ENCODE results near the gene KLHL5. TPM values are rescaled to one million over a fixed set of nuclear protein-coding genes. Genes with fewer than 3 reads are reported as not detected.

Gene KLHL5
- polyA plus RNA-seq, 3 donors, result 16.7 to 32.2 (median 23.3) TPM

GRCh38 chr4:39078829-39079228 lies 16.8 kb downstream of the KLHL5 start:
- intact Hi-C loops (cut with micrococcal nuclease), result no loop called here
- Histone ChIP-seq H3K4me3 (replicated peaks in 1 of 3; ENCODE audit: low read depth in 2 of 3, low read length in 3 of 3) (no peak overlapping the region), H3K4me2 (replicated peaks; ENCODE audit: extremely low read depth, low read length, poor library complexity, severe bottlenecking) (no peak overlapping the region), H3K27me3 (ENCODE audit: control insufficient read depth in 2 of 2, insufficient read depth in 2 of 2, low read length in 2 of 2) (no peaks in the 10 kb centered on the region), H3K79me2 (ENCODE audit: insufficient read depth, low read length) (no peaks in the 10 kb centered on the region), H3K36me3 (replicated peaks in 1 of 2; ENCODE audit: control insufficient read depth in 1 of 2, insufficient read depth in 2 of 2, low read length in 2 of 2) (peaks cover 13 to 27% of the 10 kb centered on the region in 2 donors), H4K20me1 (ENCODE audit: insufficient read depth, low read length) (peaks cover 7% of the 10 kb centered on the region), H3K9me3 (replicated peaks in 1 of 2; ENCODE audit: control insufficient read depth in 1 of 2, insufficient read depth in 1 of 2, low read length in 2 of 2) (no peaks in the 10 kb centered on the region), H3K4me1 (ENCODE audit: control insufficient read depth in 1 of 2, insufficient read depth in 2 of 2, low read length in 2 of 2) (no peaks in the 10 kb centered on the region), H3K9ac (ENCODE audit: insufficient read depth, low read length, poor library complexity, severe bottlenecking) (no peak overlapping the region), H2AFZ (ENCODE audit: insufficient read depth, low read depth, low read length, poor library complexity, severe bottlenecking) (no peak overlapping the region), H3K27ac (ENCODE audit: low read depth in 1 of 2, low read length in 2 of 2) (no peak overlapping the region)
- no peaks in the 10 kb centered on the region for H3K27me3 Mint-ChIP-seq (ENCODE audit: low read depth in 3 of 3)
- no peaks in the 10 kb centered on the region for H3K4me1 Mint-ChIP-seq
- no peak for DNase-seq
- peaks cover 18 to 39% of the 10 kb centered on the region in 2 donors for H3K36me3 Mint-ChIP-seq
- WGBS (ENCODE audit: insufficient coverage), result no CpG with 5 or more reads among the region's 2 CpGs
- no peak overlapping the region for H3K4me3 Mint-ChIP-seq
- H3K27ac Mint-ChIP-seq, result no peak overlapping the region
- no peak for TF ChIP-seq CTCF (IDR thresholded peaks at IDR 0.05)
- peaks cover 0 to 5% (median 0%) of the 10 kb centered on the region in 7 donors for H3K9me3 Mint-ChIP-seq

GRCh38 chr4:39083164-39083563 lies 21.1 kb downstream of the KLHL5 start:
- H3K27ac Mint-ChIP-seq, result no peak overlapping the region
- no peak for TF ChIP-seq CTCF (IDR thresholded peaks at IDR 0.05)
- H3K4me2 ChIP-seq (replicated peaks; ENCODE audit: extremely low read depth, low read length, poor library complexity, severe bottlenecking), result no peak overlapping the region
- H3K9ac ChIP-seq (ENCODE audit: insufficient read depth, low read length, poor library complexity, severe bottlenecking), result no peak overlapping the region
- H3K27me3 ChIP-seq (ENCODE audit: control insufficient read depth in 2 of 2, insufficient read depth in 2 of 2, low read length in 2 of 2), result no peaks in the 10 kb centered on the region
- H3K27me3 Mint-ChIP-seq (ENCODE audit: low read depth in 3 of 3), result no peaks in the 10 kb centered on the region
- H3K4me1 ChIP-seq (ENCODE audit: control insufficient read depth in 1 of 2, insufficient read depth in 2 of 2, low read length in 2 of 2), result no peaks in the 10 kb centered on the region
- peaks cover 0 to 1% (median 0%) of the 10 kb centered on the region in 7 donors for H3K9me3 Mint-ChIP-seq
- H3K9me3 ChIP-seq (replicated peaks in 1 of 2; ENCODE audit: control insufficient read depth in 1 of 2, insufficient read depth in 1 of 2, low read length in 2 of 2), result no peaks in the 10 kb centered on the region
- no peaks in the 10 kb centered on the region for H4K20me1 ChIP-seq (ENCODE audit: insufficient read depth, low read length)
- no peaks in the 10 kb centered on the region for H3K4me1 Mint-ChIP-seq
- peaks cover 18 to 31% of the 10 kb centered on the region in 2 donors for H3K36me3 Mint-ChIP-seq
- H3K27ac ChIP-seq (ENCODE audit: low read depth in 1 of 2, low read length in 2 of 2), result no peak overlapping the region
- H3K79me2 ChIP-seq (ENCODE audit: insufficient read depth, low read length), result no peaks in the 10 kb centered on the region
- no peak for DNase-seq
- H3K36me3 ChIP-seq (replicated peaks in 1 of 2; ENCODE audit: control insufficient read depth in 1 of 2, insufficient read depth in 2 of 2, low read length in 2 of 2), result peaks cover 16 to 46% of the 10 kb centered on the region in 2 donors
- H2AFZ ChIP-seq (ENCODE audit: insufficient read depth, low read depth, low read length, poor library complexity, severe bottlenecking), result no peak overlapping the region
- intact Hi-C loops (cut with micrococcal nuclease), result no loop called here
- no peak overlapping the region for H3K4me3 ChIP-seq (replicated peaks in 1 of 3; ENCODE audit: low read depth in 2 of 3, low read length in 3 of 3)
- H3K4me3 Mint-ChIP-seq, result no peak overlapping the region

Measured in CD14-positive monocyte (primary cell).